ENCODE results near the gene PAK1. TPM values are rescaled to one million over a fixed set of nuclear protein-coding genes. Genes with fewer than 3 reads are reported as not detected.

Gene PAK1
- 20.6 to 23.5 TPM (median 21.9 TPM) in 5 replicates for total RNA-seq (2022; extraction: Qiagen RNA extraction)

GRCh38 chr11:77473801-77474683 is at the start of gene PAK1:
Gene PAK1 (minus strand): TSS chr11:77474094. CDS start chr11:77392520, 81,574 bp downstream.

GRCh38 chr11:77301510-77301909 is 172.4 kb downstream of the PAK1 start, which contains the start of gene GDPD4:
Gene GDPD4 (minus strand): TSS chr11:77301686. CDS start chr11:77285137, 16,549 bp downstream.

Other genes with a start within 250 kb of the PAK1 start
- gene GDPD4, start 172.4 kb downstream of the PAK1 start, total RNA-seq (2022; extraction: Qiagen RNA extraction): not detected in 5 replicates
- gene AQP11, start 115.9 kb upstream of the PAK1 start, total RNA-seq (2022; extraction: Qiagen RNA extraction): 0.94 to 1.7 TPM (median 1.6 TPM) in 5 replicates
- 142 to 181 TPM (median 146 TPM) in 5 replicates for gene CLNS1A, start 163.7 kb upstream of the PAK1 start, total RNA-seq (2022; extraction: Qiagen RNA extraction)